ENCODE results near the gene SIVA1.
A peak's percentile ranks its signal among the peaks of the same experiment; 100 is the strongest.

SIVA1 gene

GRCh38 chr14:104707608-104708595 is 45.0 kb upstream of the SIVA1 start:
- TF ChIP-seq CTCF (IDR thresholded peaks at IDR 0.05; ENCODE audit: borderline replicate concordance, insufficient read depth, low read depth, low read length), result no peak
- H3K4me3 ChIP-seq (ENCODE audit: low read depth, low read length), result no peak overlapping the region

GRCh38 chr14:104708606-104709268 is 44.2 kb upstream of the SIVA1 start:
- peak; percentile 98 for TF ChIP-seq CTCF (IDR thresholded peaks at IDR 0.05; ENCODE audit: borderline replicate concordance, insufficient read depth, low read depth, low read length)
- H3K4me3 ChIP-seq (ENCODE audit: low read depth, low read length), result no peak overlapping the region

DNA sequence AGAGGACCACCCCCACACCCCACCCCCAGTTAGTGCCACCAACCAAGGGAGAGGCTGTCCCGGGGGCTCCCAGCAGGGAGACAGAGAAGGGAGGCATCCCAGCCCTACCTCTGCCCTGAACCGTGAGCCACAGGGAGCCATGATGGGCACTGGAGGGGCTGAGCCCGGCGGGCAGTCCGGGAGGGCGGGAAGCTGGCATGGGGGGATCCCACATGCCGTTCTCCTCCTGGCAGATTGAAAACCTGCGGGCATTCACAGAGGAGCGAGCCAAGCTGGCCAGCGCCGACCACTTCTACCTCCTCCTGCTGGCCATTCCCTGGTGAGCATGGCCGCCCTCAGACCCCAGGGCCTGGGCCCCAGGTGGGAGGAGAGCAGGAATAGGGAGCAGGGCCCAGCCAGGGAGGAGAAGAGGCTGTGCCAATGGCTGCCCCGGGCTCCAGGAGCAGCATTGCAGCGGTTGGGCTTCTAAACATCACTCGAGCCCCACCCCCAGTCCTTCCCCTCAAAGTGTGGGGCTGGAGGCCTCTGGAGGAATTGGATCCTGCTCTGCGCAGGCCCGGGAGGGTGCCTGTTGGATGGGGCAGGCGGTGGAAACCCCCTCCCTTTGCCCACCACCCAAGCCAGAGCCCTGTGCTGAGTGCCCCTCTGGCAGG is 43.4 kb upstream of the SIVA1 start:
- H3K4me3 ChIP-seq (ENCODE audit: low read depth, low read length), result no peak overlapping the region
- TF ChIP-seq CTCF (IDR thresholded peaks at IDR 0.05; ENCODE audit: borderline replicate concordance, insufficient read depth, low read depth, low read length), result no peak

DNA sequence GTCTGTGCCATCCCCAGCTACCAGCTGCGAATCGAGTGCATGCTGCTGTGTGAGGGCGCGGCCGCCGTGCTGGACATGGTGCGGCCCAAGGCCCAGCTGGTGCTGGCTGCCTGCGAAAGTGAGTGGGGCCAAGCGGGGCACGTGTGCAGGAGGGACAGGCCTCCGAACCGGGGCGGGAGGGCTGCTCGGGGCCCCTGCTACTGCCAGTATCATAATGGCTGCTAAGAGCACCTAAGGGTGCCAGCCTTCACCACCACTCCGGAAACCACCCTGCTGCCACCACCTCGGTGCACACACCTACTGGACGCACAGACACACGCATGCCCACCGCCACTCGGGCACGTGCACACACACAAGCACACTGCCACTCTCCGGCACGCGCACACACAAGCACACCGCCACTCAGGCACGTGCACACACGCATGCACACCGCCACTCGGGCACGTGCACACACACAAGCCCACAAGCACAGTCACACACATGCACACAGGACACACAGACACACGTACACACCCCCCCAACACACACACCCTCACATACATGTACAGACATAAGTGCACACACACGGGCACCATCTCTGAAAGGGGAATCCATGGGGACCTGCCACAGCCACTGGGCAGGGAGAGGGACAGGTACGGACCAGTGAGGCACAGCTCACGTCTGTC is 42.7 kb upstream of the SIVA1 start:
- no peak overlapping the region for H3K4me3 ChIP-seq (ENCODE audit: low read depth, low read length)
- no peak for TF ChIP-seq CTCF (IDR thresholded peaks at IDR 0.05; ENCODE audit: borderline replicate concordance, insufficient read depth, low read depth, low read length)

- H3K4me3 ChIP-seq (ENCODE audit: low read depth, low read length), result no peak overlapping the region
- TF ChIP-seq CTCF (IDR thresholded peaks at IDR 0.05; ENCODE audit: borderline replicate concordance, insufficient read depth, low read depth, low read length), result no peak
These were observed 39.8 kb upstream of the SIVA1 start for GRCh38 chr14:104712881-104713734.

DNA sequence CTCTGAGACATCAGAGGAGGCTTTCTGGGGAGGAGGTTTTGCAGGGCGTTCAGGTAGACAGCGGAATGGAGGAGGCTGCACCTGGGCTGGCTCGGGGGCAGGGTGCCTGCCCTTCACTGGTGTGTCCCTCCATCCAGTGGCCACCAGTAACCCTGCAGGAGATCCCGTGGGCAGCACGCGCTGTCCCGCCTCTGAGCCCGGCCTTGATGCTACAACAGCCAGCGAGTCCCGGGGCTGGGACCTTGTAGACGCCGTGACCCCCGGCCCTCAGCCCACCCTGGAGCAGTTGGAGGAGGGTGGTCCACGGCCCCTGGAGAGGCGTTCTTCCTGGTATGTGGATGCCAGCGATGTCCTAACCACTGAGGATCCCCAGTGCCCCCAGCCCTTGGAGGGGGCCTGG is 38.9 kb upstream of the SIVA1 start:
- TF ChIP-seq CTCF (IDR thresholded peaks at IDR 0.05; ENCODE audit: borderline replicate concordance, insufficient read depth, low read depth, low read length), result no peak
- H3K4me3 ChIP-seq (ENCODE audit: low read depth, low read length), result no peak overlapping the region

Data from GM12875 (cell line).